GM19452 (cell line): ENCODE measurements around the gene CCR2.

Experiments
- ATAC-seq: cut with Tn5 transposase; IDR thresholded peaks from one replicate; pipeline ENCODE4 v1.9.1; 2021; ENCODE audit not compliant: unreplicated experiment

The CCR2 gene

GRCh38 chr3:46354478-46354877 lies 567 bp downstream of the CCR2 start:
- no peak for ATAC-seq

GRCh38 chr3:46354984-46355383 lies 1.1 kb downstream of the CCR2 start:
- ATAC-seq = no peak

GRCh38 chr3:46356276-46356675 lies 2.4 kb downstream of the CCR2 start:
- ATAC-seq = no peak

- no peak for ATAC-seq
Observed at GRCh38 chr3:46356909-46357308, 3.0 kb downstream of the CCR2 start.

GRCh38 chr3:46358466-46358865 lies 4.6 kb downstream of the CCR2 start:
- ATAC-seq = no peak

- ATAC-seq = peak; percentile 78
Observed at GRCh38 chr3:46359733-46360493, 6.0 kb downstream of the CCR2 start.

- ATAC-seq = no peak
Observed at GRCh38 chr3:46360907-46361306, 7.0 kb downstream of the CCR2 start.

GRCh38 chr3:46361408-46362283 lies 7.7 kb downstream of the CCR2 start:
- no peak for ATAC-seq

GRCh38 chr3:46365041-46365440 lies 11.1 kb downstream of the CCR2 start:
- no peak for ATAC-seq

- no peak for ATAC-seq
Observed at GRCh38 chr3:46365737-46366524, 12.0 kb downstream of the CCR2 start.

- ATAC-seq = no peak
Observed at GRCh38 chr3:46367811-46368210, 13.9 kb downstream of the CCR2 start.

- no peak for ATAC-seq
Observed at GRCh38 chr3:46368569-46368968, 14.7 kb downstream of the CCR2 start.

GRCh38 chr3:46369151-46369550 lies 15.2 kb downstream of the CCR2 start:
- no peak for ATAC-seq

- peak; percentile 62 for ATAC-seq
Observed at GRCh38 chr3:46369675-46370132, 15.8 kb downstream of the CCR2 start.

- ATAC-seq = no peak
Observed at GRCh38 chr3:46370839-46371518, 17.1 kb downstream of the CCR2 start, which contains the start of gene CCR5. Gene CCR5 (plus strand): TSS chr3:46370946. CDS start chr3:46372903, 1,957 bp downstream.

GRCh38 chr3:46371519-46372340 lies 17.8 kb downstream of the CCR2 start:
- no peak for ATAC-seq

- ATAC-seq = no peak
Observed at GRCh38 chr3:46372492-46373359, 18.8 kb downstream of the CCR2 start.

GRCh38 chr3:46374755-46375154 lies 20.8 kb downstream of the CCR2 start:
- ATAC-seq = no peak

GRCh38 chr3:46375218-46375617 lies 21.3 kb downstream of the CCR2 start:
- ATAC-seq = no peak
